Naive thymus-derived CD4-positive, alpha-beta T cell (primary cell): Measurements from ENCODE around the gene GRIK4. TPM values are rescaled to one million over a fixed set of nuclear protein-coding genes. Genes with fewer than 3 reads are reported as not detected.

Experiments
- ATAC-seq: fragments of 150-1000 bp; cut with Tn5 transposase; 2 replicates; pipeline ENCODE4 v1.10.0; 2021; ENCODE audit warnings: mild to moderate bottlenecking, moderate library complexity
- CTCF ChIA-PET: fragments of 350-600 bp; sonication (Branson Sonifier 250); formaldehyde crosslinking; loops from one replicate; lab custom pipeline; 2021; ENCODE audit warnings: antibody characterized with exemption; lab: Charles Lee
- POLR2A ChIA-PET: fragments of 350-600 bp; sonication (Branson Sonifier 250); formaldehyde crosslinking; loops from one replicate; lab custom pipeline; 2021; ENCODE audit warnings: antibody characterized with exemption, inconsistent platforms; lab: Charles Lee
- DNase-seq, 9 donors: peaks; one replicate each; pipeline versions ENCODE4 v3.0.0 to v3.0.0-alpha.2; 2020 to 2022; ENCODE audit warnings: mixed read lengths in 1 of 9
- H3K27ac ChIP-seq: one replicate; pipeline ENCODE4 v1.7.0; 2013; ENCODE audit warnings: mild to moderate bottlenecking, low read depth, low read length, moderate library complexity
- H3K27me3 ChIP-seq, 2 donors: one replicate each; pipeline ENCODE4 v1.7.0; 2013; ENCODE audit warnings: low read length in 2 of 2, mild to moderate bottlenecking in 2 of 2, moderate library complexity in 2 of 2; ENCODE audit not compliant: control insufficient read depth in 2 of 2, insufficient read depth in 2 of 2
- H3K36me3 ChIP-seq, 3 experiments: 1 replicate in 2 of 3; 2 replicates in 1 of 3; pipeline ENCODE4 v1.7.0; 2013; ENCODE audit warnings: low read length in 3 of 3, mild to moderate bottlenecking in 3 of 3, moderate library complexity in 1 of 3; ENCODE audit not compliant: insufficient read depth in 3 of 3, control insufficient read depth in 2 of 3
- H3K4me1 ChIP-seq, 2 donors: one replicate each; pipeline ENCODE4 v1.7.0; 2013; ENCODE audit warnings: low read length in 2 of 2, mild to moderate bottlenecking in 2 of 2, moderate library complexity in 1 of 2; ENCODE audit not compliant: control insufficient read depth in 2 of 2, insufficient read depth in 2 of 2
- H3K4me3 ChIP-seq: 2 replicates; pipeline ENCODE4 v1.7.0; 2013; ENCODE audit warnings: mild to moderate bottlenecking, low read length
- H3K9me3 ChIP-seq, 3 experiments: 1 replicate in 2 of 3; 2 replicates in 1 of 3; pipeline ENCODE4 v1.7.0; 2013; ENCODE audit warnings: low read length in 3 of 3; ENCODE audit not compliant: control insufficient read depth in 2 of 3
- H3K27ac Mint-ChIP-seq, 9 donors: one replicate each; pipeline ENCODE4 v1.8.0; 2020 to 2022; ENCODE audit warnings: mixed read lengths in 9 of 9, mild to moderate bottlenecking in 8 of 9, moderate library complexity in 5 of 9, inconsistent platforms in 2 of 9
- H3K27me3 Mint-ChIP-seq, 5 donors: one replicate each; pipeline ENCODE4 v1.8.0; 2021 to 2022; ENCODE audit warnings: mixed read lengths in 5 of 5, mild to moderate bottlenecking in 1 of 5
- H3K36me3 Mint-ChIP-seq, 5 donors: one replicate each; pipeline ENCODE4 v1.8.0; 2020 to 2022; ENCODE audit warnings: mixed read lengths in 5 of 5, mild to moderate bottlenecking in 3 of 5, inconsistent platforms in 1 of 5
- H3K4me1 Mint-ChIP-seq, 7 donors: one replicate each; pipeline ENCODE4 v1.8.0; 2020 to 2022; ENCODE audit warnings: mixed read lengths in 7 of 7, mild to moderate bottlenecking in 3 of 7, inconsistent platforms in 1 of 7
- H3K4me3 Mint-ChIP-seq, 10 donors: one replicate each; pipeline ENCODE4 v1.8.0; 2020 to 2022; ENCODE audit warnings: mild to moderate bottlenecking in 10 of 10, mixed read lengths in 10 of 10, moderate library complexity in 6 of 10, inconsistent platforms in 2 of 10
- H3K9me3 Mint-ChIP-seq, 11 donors: one replicate each; pipeline ENCODE4 v1.8.0; 2020 to 2022; ENCODE audit warnings: mixed read lengths in 11 of 11, mild to moderate bottlenecking in 4 of 11, inconsistent platforms in 1 of 11, moderate library complexity in 1 of 11
- intact Hi-C, 2 donors: fragments of 100-400 bp; cut with micrococcal nuclease; formaldehyde crosslinking; loops; one replicate each; pipeline ENCODE4 v1.15.1; 2023
- polyA plus RNA-seq, 2 donors: library from polyadenylated mRNA; unstranded; fragments of 300-500 nt; fragmentation: Illumina TruSeq; gene quantifications; one replicate each; pipeline ENCODE4 v1.2.3, GENCODE V29; 2021
- total RNA-seq, 6 experiments: library from RNA in 5 of 6; stranded (reverse) in 5 of 6; gene quantifications; 1 replicate in 5 of 6; 2 replicates in 1 of 6; pipeline ENCODE4 v1.2.3 and lab custom pipeline; 2021 to 2026

Gene GRIK4
- total and polyA plus RNA-seq, 7 experiments from 2014 or later: 0.93 to 3.8 TPM; not detected in 5

DNA sequence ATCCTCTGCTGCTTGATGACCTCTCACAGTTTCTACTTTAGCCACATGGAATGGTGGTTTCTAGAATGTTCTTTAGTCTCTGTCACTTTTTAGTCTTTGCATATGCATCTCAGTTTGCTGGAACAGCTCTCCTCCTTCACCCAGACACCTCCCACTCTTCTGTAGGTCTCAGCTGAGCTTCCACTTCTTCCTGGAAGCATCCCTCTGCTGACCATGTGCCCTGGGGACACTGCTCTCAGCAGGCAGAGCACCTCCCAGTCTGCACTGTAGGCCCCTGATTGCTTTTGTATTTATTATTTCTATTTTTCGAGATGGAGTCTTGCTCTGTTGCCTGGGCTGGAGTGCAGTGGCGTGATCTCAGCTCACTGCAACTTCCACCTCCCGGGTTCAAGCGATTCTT, 84.0 kb downstream of the GRIK4 start:
- H3K27ac Mint-ChIP-seq: no peak overlapping the region
- ATAC-seq: no peak
- POLR2A ChIA-PET: no interaction called here

GRCh38 chr11:120597250-120598215, 86.0 kb downstream of the GRIK4 start:
- no peaks in the 10 kb centered on the region for H3K27me3 ChIP-seq
- H3K4me3 Mint-ChIP-seq: no peak overlapping the region
- no peaks in the 10 kb centered on the region for H3K9me3 Mint-ChIP-seq
- peaks cover 0 to 22% (median 20%) of the 10 kb centered on the region in 5 donors for H3K27me3 Mint-ChIP-seq
- H3K4me3 ChIP-seq: no peak overlapping the region
- ChIA-PET CTCF (no interaction called here), POLR2A (no interaction called here)
- peaks cover 0 to 1% (median 0%) of the 10 kb centered on the region in 7 donors for H3K4me1 Mint-ChIP-seq
- no peak overlapping the region for H3K27ac ChIP-seq
- intact Hi-C loops: no loop called here
- no peak overlapping the region for H3K27ac Mint-ChIP-seq
- H3K36me3 Mint-ChIP-seq: no peaks in the 10 kb centered on the region
- ATAC-seq (no peak), DNase-seq (no peak)
- H3K9me3 ChIP-seq: no peaks in the 10 kb centered on the region
- H3K4me1 ChIP-seq: no peaks in the 10 kb centered on the region
- no peaks in the 10 kb centered on the region for H3K36me3 ChIP-seq

More for the DNA sequence above, 84.0 kb downstream of the GRIK4 start:
- Histone ChIP-seq H3K4me3 (no peak overlapping the region), H3K9me3 (no peaks in the 10 kb centered on the region), H3K27me3 (no peaks in the 10 kb centered on the region), H3K27ac (no peak overlapping the region), H3K36me3 (no peaks in the 10 kb centered on the region), H3K4me1 (no peaks in the 10 kb centered on the region)
- Mint-ChIP-seq H3K9me3 (no peaks in the 10 kb centered on the region), H3K36me3 (no peaks in the 10 kb centered on the region), H3K27me3 (peaks cover 0 to 27% (median 22%) of the 10 kb centered on the region in 5 donors), H3K4me1 (peaks cover 0 to 1% (median 0%) of the 10 kb centered on the region in 7 donors), H3K4me3 (no peak overlapping the region)
- CTCF ChIA-PET: no interaction called here
- intact Hi-C loops: no loop called here
- DNase-seq: no peak

DNA sequence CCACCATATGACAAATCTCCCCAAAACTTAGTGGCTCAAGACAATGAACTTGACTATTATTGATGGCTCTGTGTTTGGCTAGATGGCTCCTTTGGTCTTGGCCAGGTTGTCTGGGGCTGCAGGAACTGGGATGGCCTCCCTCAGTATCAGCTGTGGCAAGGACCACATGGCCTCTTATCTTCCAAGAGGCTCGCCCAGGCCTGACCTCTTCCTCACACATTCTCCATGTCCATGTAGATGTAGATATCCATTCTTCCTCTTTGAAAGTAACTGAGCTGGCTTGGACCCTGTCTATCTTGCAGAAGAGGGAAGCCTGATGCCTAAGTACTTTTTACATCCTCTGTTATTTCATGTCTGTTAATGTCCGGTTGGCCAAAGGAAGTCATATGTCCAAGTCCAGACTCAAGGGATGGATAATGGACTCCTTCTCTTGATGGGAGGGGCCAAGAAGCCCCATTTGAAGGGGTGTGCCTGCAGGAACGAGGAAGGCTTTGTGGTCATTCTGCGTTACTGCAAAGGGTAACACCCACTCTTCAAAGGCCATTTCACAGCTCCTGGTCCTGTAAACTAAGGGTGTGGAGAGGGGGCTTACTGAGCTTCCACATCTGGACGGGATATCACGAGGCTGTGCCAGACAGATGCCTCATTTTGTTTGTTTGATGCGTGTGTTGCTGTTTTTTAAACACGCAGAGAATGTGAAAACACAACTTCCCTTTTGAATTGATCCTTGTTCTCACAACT, 87.1 kb downstream of the GRIK4 start:
- Mint-ChIP-seq H3K36me3 (no peaks in the 10 kb centered on the region), H3K4me3 (no peak overlapping the region), H3K4me1 (peaks cover 0 to 1% (median 0%) of the 10 kb centered on the region in 7 donors), H3K27ac (no peak overlapping the region), H3K27me3 (peaks cover 2 to 20% (median 13%) of the 10 kb centered on the region in 5 donors), H3K9me3 (no peaks in the 10 kb centered on the region)
- ChIA-PET POLR2A (no interaction called here), CTCF (no interaction called here)
- no peaks in the 10 kb centered on the region for H3K9me3 ChIP-seq
- H3K27ac ChIP-seq: no peak overlapping the region
- no peaks in the 10 kb centered on the region for H3K36me3 ChIP-seq
- H3K4me3 ChIP-seq: no peak overlapping the region
- intact Hi-C loops: no loop called here
- H3K4me1 ChIP-seq: no peaks in the 10 kb centered on the region
- no peaks in the 10 kb centered on the region for H3K27me3 ChIP-seq
- ATAC-seq: no peak
- DNase-seq: no peak

DNA sequence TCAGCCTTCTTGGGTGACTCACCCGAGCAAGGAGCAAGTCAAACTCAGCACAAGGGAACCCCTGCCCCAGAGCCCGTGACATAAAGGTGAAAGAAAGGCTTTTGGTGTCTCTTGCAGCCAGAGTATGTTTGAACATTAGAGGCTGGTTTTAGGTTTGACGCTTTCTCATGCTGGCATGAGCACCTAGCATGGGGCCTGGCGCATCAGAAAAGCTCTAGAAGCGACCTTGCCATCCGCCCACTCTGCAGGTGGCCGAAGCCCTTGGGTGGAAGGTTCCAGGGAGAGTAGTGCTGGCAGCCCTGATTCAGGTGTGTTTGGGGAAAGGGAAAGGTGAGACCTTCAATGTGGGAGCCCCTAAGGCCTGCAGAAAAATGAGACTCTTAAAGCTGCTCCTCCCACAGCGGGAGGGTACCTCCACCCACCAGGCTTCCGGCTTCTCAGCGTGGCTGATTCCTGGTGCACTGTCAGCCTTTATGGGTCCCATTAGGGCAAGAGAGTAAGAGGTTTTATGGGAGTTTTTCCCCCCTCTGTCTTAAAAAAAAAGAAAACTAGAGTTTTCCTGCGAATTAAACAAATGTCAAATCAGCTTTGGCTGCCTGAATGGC, 88.4 kb downstream of the GRIK4 start:
- Histone ChIP-seq H3K4me1 (no peaks in the 10 kb centered on the region), H3K36me3 (no peaks in the 10 kb centered on the region), H3K9me3 (no peaks in the 10 kb centered on the region), H3K4me3 (no peak overlapping the region), H3K27ac (no peak overlapping the region), H3K27me3 (no peaks in the 10 kb centered on the region)
- no peak for ATAC-seq
- ChIA-PET POLR2A (no interaction called here), CTCF (no interaction called here)
- no peak overlapping the region for H3K4me3 Mint-ChIP-seq
- H3K36me3 Mint-ChIP-seq: no peaks in the 10 kb centered on the region
- no peak overlapping the region for H3K27ac Mint-ChIP-seq
- peaks cover 0 to 1% (median 0%) of the 10 kb centered on the region in 7 donors for H3K4me1 Mint-ChIP-seq
- H3K27me3 Mint-ChIP-seq: peaks cover 2 to 20% (median 10%) of the 10 kb centered on the region in 5 donors
- intact Hi-C loops: no loop called here
- H3K9me3 Mint-ChIP-seq: no peaks in the 10 kb centered on the region
- DNase-seq: no peak

DNA sequence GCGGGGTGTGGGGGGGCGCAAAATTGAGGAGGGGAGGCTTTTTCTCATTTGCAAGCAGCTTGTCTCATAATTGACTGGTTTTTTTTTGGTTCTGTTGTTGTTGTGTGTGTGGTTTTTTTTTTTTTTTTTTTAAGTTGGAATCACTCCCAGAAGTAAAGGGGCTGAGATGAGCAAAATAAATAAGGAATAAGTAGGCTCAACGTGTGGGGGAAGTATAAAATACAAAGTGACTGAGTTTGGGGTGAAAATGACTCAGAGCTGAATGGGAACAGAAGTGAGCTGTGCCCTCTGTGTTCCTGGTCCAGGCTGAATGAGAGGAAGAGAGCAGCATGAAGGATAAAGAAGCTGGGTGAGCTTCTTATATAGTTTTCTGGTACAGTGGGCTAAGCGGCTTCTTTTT, 90.0 kb downstream of the GRIK4 start:
- POLR2A ChIA-PET: no interaction called here
- DNase-seq: no peak

GRCh38 chr11:120603071-120603470, 91.5 kb downstream of the GRIK4 start:
- no peak for ATAC-seq
- H3K27me3 Mint-ChIP-seq: peaks cover 2 to 13% (median 11%) of the 10 kb centered on the region in 5 donors
- CTCF ChIA-PET: interaction anchor here (0.6 kb wide), 1 partner anchor 212 kb away, joined by 3 read pairs; no protein-coding TSS in a partner anchor

More for the DNA sequence above, 90.0 kb downstream of the GRIK4 start:
- Mint-ChIP-seq H3K27ac (no peak overlapping the region), H3K4me3 (no peak overlapping the region), H3K9me3 (peaks cover 0 to 1% (median 0%) of the 10 kb centered on the region in 11 donors), H3K27me3 (peaks cover 2 to 16% (median 8%) of the 10 kb centered on the region in 5 donors), H3K36me3 (no peaks in the 10 kb centered on the region), H3K4me1 (peaks cover 0 to 1% (median 0%) of the 10 kb centered on the region in 7 donors)
- intact Hi-C loops: no loop called here
- Histone ChIP-seq H3K9me3 (no peaks in the 10 kb centered on the region), H3K27me3 (no peaks in the 10 kb centered on the region), H3K4me3 (no peak overlapping the region), H3K27ac (no peak overlapping the region), H3K36me3 (no peaks in the 10 kb centered on the region), H3K4me1 (no peaks in the 10 kb centered on the region)
- ATAC-seq: no peak
- CTCF ChIA-PET: no interaction called here

More at GRCh38 chr11:120603071-120603470, 91.5 kb downstream of the GRIK4 start:
- POLR2A ChIA-PET: no interaction called here
- H3K4me1 ChIP-seq: no peaks in the 10 kb centered on the region
- Mint-ChIP-seq H3K4me3 (no peak overlapping the region), H3K4me1 (peaks cover 0 to 3% (median 0%) of the 10 kb centered on the region in 7 donors), H3K36me3 (no peaks in the 10 kb centered on the region), H3K27ac (no peak overlapping the region), H3K9me3 (peaks cover 0 to 1% (median 0%) of the 10 kb centered on the region in 11 donors)
- H3K27me3 ChIP-seq: no peaks in the 10 kb centered on the region
- no peak overlapping the region for H3K4me3 ChIP-seq
- H3K36me3 ChIP-seq: no peaks in the 10 kb centered on the region
- no peak for DNase-seq
- no peaks in the 10 kb centered on the region for H3K9me3 ChIP-seq
- H3K27ac ChIP-seq: no peak overlapping the region
- intact Hi-C loops: no loop called here
